Fibroblast of skin of left quadriceps (primary cell): ENCODE results near the gene PET100.

ENCODE experiments used
- DNase-seq, 2 experiments: peaks; one replicate each; pipeline ENCODE4 v3.0.0-alpha.2; 2013; ENCODE audit warnings: low read depth in 2 of 2

Gene PET100

DNA sequence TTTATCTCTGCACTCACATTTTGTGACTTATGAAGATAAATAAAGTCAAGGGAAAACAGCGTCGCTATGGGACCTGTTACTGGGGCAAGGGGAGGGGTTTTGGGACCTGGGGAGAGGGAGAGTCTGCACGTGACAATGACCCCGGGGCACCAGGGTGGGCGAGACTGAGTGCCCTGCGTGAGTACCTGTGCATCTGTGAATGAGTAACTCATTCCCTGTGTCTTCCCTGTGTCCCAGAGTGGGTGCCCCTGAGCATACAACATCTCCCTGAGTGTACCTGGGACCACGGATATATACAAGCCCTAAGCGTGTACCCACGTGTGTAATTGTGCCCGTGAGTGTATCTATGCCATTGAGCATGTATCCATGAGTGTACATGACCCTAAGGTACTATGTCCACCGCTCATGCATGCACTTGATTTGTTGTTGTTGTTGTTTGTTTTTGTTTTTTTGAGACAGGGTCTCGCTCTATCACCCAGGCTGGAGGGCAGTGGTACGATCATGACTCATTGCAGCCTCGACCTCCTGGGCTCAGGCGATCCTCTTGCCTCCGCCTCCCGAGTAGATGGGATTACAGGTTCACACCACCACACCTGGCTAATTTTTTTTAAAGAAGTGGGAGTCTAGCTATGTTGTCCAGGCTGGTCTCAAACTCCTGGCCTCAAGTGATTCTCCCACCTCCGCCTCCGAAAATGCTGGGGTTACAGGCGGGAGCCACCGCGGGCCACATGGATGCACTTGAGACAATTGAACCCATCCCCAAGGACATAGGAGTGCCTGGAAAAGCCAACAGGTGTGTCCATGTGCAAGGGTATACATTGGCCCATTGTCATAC, 50.4 kb downstream of the PET100 start:
- DNase-seq, result no peak

- peak; percentile 52 to 56 for DNase-seq
Measured at GRCh38 chr19:7680606-7681339, 51.2 kb downstream of the PET100 start, which contains the start of gene TRAPPC5. TRAPPC5 (plus strand) TSS chr19:7680833; CDS start chr19:7682254, 1,421 bp downstream.
